SU-DHL-6 (cell line): ENCODE results near the gene DCUN1D5.

ENCODE experiments used
- H2AFZ ChIP-seq: fragments of 200-600 bp; sonication (generic); 2 replicates; pipeline ENCODE4 v1.6.1; 2014; ENCODE audit warnings: low read depth, mild to moderate bottlenecking, moderate library complexity, mixed read lengths, antibody characterized with exemption, low read length; ENCODE audit not compliant: severe bottlenecking
- H3F3A ChIP-seq: fragments of 200-600 bp; shearing (Covaris generic); 2 replicates; pipeline ENCODE4 v1.6.0; 2016; ENCODE audit warnings: antibody characterized with exemption, mild to moderate bottlenecking; ENCODE audit not compliant: insufficient read depth
- H3K27ac ChIP-seq: fragments of 200-600 bp; sonication (generic); 2 replicates; pipeline ENCODE4 v1.5.1; 2016; ENCODE audit warnings: low read depth, mild to moderate bottlenecking, low read length, moderate library complexity, mixed read lengths
- H3K27me3 ChIP-seq: fragments of 200-600 bp; sonication (generic), shearing (Covaris generic); 2 replicates; pipeline ENCODE4 v1.6.0; 2014; ENCODE audit warnings: mild to moderate bottlenecking, low read length
- H3K36me3 ChIP-seq: fragments of 200-600 bp; sonication (generic); 2 replicates; pipeline ENCODE4 v1.6.1; 2014; ENCODE audit warnings: mild to moderate bottlenecking, low read length, mixed read lengths
- H3K4me2 ChIP-seq: fragments of 300-600, 200-600 bp; shearing (Covaris generic), sonication (generic); 2 replicates; pipeline ENCODE4 v1.6.0; 2014; ENCODE audit warnings: low read length, low read depth, mild to moderate bottlenecking; ENCODE audit not compliant: poor library complexity, severe bottlenecking
- H3K4me3 ChIP-seq: fragments of 200-600 bp; sonication (generic); 2 replicates; pipeline ENCODE4 v1.5.1; 2014; ENCODE audit warnings: antibody characterized with exemption, low read length, mild to moderate bottlenecking, mixed read lengths; ENCODE audit not compliant: insufficient read depth, poor library complexity, severe bottlenecking
- H3K79me2 ChIP-seq: fragments of 200-600 bp; sonication (generic); 2 replicates; pipeline ENCODE4 v1.6.1; 2014; ENCODE audit warnings: mild to moderate bottlenecking, low read length, moderate library complexity; ENCODE audit not compliant: insufficient read depth
- H3K9ac ChIP-seq: fragments of 200-600 bp; sonication (generic); 2 replicates; pipeline ENCODE4 v1.7.0; 2014; ENCODE audit warnings: mild to moderate bottlenecking, low read length
- H3K9me2 ChIP-seq: fragments of 200-600 bp; sonication (generic); replicated peaks from 2 replicates; pipeline ENCODE4 v1.6.1; 2014; ENCODE audit warnings: low read length; ENCODE audit not compliant: insufficient read depth
- H3K9me3 ChIP-seq: fragments of 200-600 bp; sonication (generic); 2 replicates; pipeline ENCODE4 v1.6.1; 2014; ENCODE audit warnings: low read length, mixed read lengths; ENCODE audit not compliant: insufficient read depth
- H4K20me1 ChIP-seq: fragments of 200-600 bp; sonication (generic); 2 replicates; pipeline ENCODE4 v1.6.1; 2014; ENCODE audit warnings: low read depth, mild to moderate bottlenecking, antibody characterized with exemption, low read length, moderate library complexity, mixed read lengths
- EZH2phosphoT487 ChIP-seq: fragments of 200-600 bp; sonication (generic), shearing (Covaris generic); conservative IDR thresholded peaks from 2 replicates; pipeline ENCODE4 v1.6.1; 2018; ENCODE audit warnings: mild to moderate bottlenecking, antibody characterized with exemption, low read length, moderate library complexity, mixed read lengths
- TF ChIP-seq, protein P1 (sequence below): fragments of 200-600 bp; sonication (generic); IDR thresholded peaks from one replicate; pipeline ENCODE4 v1.5.1; 2017; ENCODE audit warnings: antibody characterized with exemption, mild to moderate bottlenecking, low read length, moderate library complexity; ENCODE audit not compliant: insufficient read depth, poor library complexity, severe bottlenecking

Gene DCUN1D5

DNA sequence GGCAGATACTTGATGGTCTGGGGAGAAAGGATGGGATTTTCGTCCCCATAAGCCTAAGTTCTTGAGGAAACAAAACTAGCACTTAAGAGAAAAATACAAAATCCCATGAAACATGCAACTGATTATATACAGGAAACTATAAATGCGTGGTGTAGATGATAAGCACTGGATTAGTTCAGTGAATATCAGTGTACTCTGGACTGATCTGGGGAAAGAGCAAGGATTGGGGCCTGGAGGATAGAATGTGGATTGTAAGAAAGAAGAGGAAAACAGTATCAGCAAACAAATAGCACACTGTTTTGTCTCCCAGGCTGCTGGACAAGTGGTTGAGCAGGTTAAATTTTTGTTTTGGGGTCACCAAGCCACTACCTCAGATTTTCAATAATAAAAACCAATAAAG is 49.8 kb downstream of the DCUN1D5 start:
- Histone ChIP-seq H3K9me3 (no peaks in the 10 kb centered on the region), H3F3A (no peaks in the 10 kb centered on the region), H4K20me1 (no peaks in the 10 kb centered on the region), H2AFZ (no peak overlapping the region), H3K9me2 (no peaks in the 10 kb centered on the region), H3K4me3 (no peak overlapping the region), H3K9ac (no peak overlapping the region), H3K79me2 (no peaks in the 10 kb centered on the region), H3K27me3 (no peaks in the 10 kb centered on the region), H3K4me2 (no peak overlapping the region), H3K36me3 (no peaks in the 10 kb centered on the region), H3K27ac (no peak overlapping the region)
- TF ChIP-seq EZH2phosphoT487: no peak
- TF ChIP-seq, protein P1, sequence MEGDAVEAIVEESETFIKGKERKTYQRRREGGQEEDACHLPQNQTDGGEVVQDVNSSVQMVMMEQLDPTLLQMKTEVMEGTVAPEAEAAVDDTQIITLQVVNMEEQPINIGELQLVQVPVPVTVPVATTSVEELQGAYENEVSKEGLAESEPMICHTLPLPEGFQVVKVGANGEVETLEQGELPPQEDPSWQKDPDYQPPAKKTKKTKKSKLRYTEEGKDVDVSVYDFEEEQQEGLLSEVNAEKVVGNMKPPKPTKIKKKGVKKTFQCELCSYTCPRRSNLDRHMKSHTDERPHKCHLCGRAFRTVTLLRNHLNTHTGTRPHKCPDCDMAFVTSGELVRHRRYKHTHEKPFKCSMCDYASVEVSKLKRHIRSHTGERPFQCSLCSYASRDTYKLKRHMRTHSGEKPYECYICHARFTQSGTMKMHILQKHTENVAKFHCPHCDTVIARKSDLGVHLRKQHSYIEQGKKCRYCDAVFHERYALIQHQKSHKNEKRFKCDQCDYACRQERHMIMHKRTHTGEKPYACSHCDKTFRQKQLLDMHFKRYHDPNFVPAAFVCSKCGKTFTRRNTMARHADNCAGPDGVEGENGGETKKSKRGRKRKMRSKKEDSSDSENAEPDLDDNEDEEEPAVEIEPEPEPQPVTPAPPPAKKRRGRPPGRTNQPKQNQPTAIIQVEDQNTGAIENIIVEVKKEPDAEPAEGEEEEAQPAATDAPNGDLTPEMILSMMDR: no peak

DNA sequence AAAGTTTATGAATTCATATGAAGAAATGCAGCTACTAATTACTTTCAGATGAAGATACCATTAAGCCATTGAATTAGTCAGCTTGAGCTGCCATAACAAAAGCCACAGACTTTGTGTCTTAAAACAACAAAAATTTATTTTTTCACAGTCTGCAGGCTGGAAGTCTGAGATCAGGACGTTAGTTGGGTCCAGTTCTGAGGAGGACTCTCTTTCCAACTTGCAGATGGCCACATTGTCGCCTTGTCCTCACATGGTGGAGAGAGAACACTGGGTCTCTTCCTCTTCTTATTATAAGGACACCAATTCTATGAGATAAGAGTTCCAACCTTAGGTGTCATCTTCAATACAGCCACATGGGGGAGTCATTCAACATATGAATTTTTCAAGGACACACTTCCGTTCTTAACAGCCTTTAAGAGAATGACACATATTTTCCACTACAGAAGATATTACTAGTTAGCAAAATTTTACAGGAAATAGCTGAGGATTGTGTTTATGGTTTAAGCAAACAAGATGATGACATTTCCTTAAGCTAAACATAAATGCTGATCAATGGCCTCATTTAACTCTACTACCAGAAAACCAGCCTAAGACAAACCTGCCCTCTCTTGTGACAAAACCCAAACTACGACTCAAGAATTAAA is 56.0 kb downstream of the DCUN1D5 start:
- Histone ChIP-seq H3K36me3 (no peaks in the 10 kb centered on the region), H3K27me3 (no peaks in the 10 kb centered on the region), H3K9me2 (no peaks in the 10 kb centered on the region), H3K27ac (no peak overlapping the region), H3K4me2 (no peak overlapping the region), H3K9ac (no peak overlapping the region), H4K20me1 (no peaks in the 10 kb centered on the region), H3K9me3 (no peaks in the 10 kb centered on the region), H3K79me2 (no peaks in the 10 kb centered on the region), H3F3A (no peaks in the 10 kb centered on the region), H2AFZ (no peak overlapping the region), H3K4me3 (no peak overlapping the region)
- TF ChIP-seq, protein P1: peak; percentile 64
- TF ChIP-seq EZH2phosphoT487: no peak

DNA sequence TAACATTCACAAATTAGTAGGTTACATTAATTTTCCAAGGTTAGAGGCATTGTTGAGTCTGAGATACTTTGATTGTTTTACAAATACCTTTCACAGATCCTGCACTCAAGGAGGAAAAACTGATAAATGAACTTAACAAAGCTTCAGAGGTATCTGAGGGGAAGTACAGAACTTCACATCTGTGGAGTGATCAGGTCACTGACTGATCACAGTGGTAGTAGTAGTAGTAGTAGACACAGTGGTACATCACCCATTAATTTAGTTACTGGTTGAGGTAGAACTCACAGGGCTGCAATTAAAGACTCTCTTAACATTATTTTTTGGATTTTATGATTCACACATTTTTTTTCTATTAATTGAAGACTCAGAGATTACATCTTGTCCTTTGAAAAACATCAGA is 56.7 kb downstream of the DCUN1D5 start:
- Histone ChIP-seq H3K27ac (no peak overlapping the region), H3K9me3 (no peaks in the 10 kb centered on the region), H3K4me3 (no peak overlapping the region), H3K9ac (no peak overlapping the region), H2AFZ (no peak overlapping the region), H3K79me2 (no peaks in the 10 kb centered on the region), H3K4me2 (no peak overlapping the region), H3K36me3 (no peaks in the 10 kb centered on the region), H3F3A (no peaks in the 10 kb centered on the region), H3K9me2 (no peaks in the 10 kb centered on the region), H3K27me3 (no peaks in the 10 kb centered on the region), H4K20me1 (no peaks in the 10 kb centered on the region)
- TF ChIP-seq EZH2phosphoT487: no peak
- TF ChIP-seq, protein P1: no peak
